Inflammatory macrophage (primary cell): Measurements from ENCODE around the gene GGTA1.
"Not testable (repeated sequence)": the region's sequence is repeated elsewhere in the genome, so short reads cannot be mapped to it uniquely, and the experiment has no call there.

Source experiments
- DNase-seq, 2 donors: peaks; one replicate each; pipeline ENCODE4 v3.0.0-alpha.2; 2020 to 2022
- total RNA-seq, 18 experiments: gene quantifications; one replicate each; lab custom pipeline; 2026; ENCODE audit warnings: mixed read lengths in 6 of 18, inconsistent platforms in 2 of 18; lab: John Stamatoyannopoulos, UW

The GGTA1 gene
- 10.0 to 48.9 (median 28.4) reads per million in 18 experiments for total RNA-seq

- peak; percentile 68 to 79 for DNase-seq
These were observed at the start of gene GGTA1 for GRCh38 chr9:121499427-121500164. Gene GGTA1, minus strand, starts transcription at chr9:121499844. Its CDS starts 31,922 bp downstream, at chr9:121467922.

GRCh38 chr9:121548666-121549065 lies 49.0 kb upstream of the GGTA1 start:
- no peak for DNase-seq

GRCh38 chr9:121545875-121546423 lies 46.3 kb upstream of the GGTA1 start:
- peak; percentile 91 to 93 for DNase-seq

- no peak for DNase-seq
These were observed 45.7 kb upstream of the GGTA1 start for GRCh38 chr9:121545150-121545874.

- DNase-seq: no peak
These were observed 42.4 kb upstream of the GGTA1 start for GRCh38 chr9:121542025-121542424.

GRCh38 chr9:121541256-121541655 lies 41.6 kb upstream of the GGTA1 start:
- no peak for DNase-seq

- DNase-seq: peak in 1 of 2 donors; percentile 27
These were observed 38.6 kb upstream of the GGTA1 start for GRCh38 chr9:121538221-121538620.

GRCh38 chr9:121537283-121537682 lies 37.6 kb upstream of the GGTA1 start:
- DNase-seq: peak; percentile 13 to 51

- DNase-seq: no peak
These were observed 33.2 kb upstream of the GGTA1 start for GRCh38 chr9:121532881-121533280.

GRCh38 chr9:121529237-121529987 lies 29.8 kb upstream of the GGTA1 start:
- no peak for DNase-seq

- no peak for DNase-seq
These were observed 29.0 kb upstream of the GGTA1 start for GRCh38 chr9:121528642-121529041.

- DNase-seq: no peak
These were observed 27.7 kb upstream of the GGTA1 start for GRCh38 chr9:121527371-121527770.

GRCh38 chr9:121519688-121520087 lies 20.0 kb upstream of the GGTA1 start:
- not testable (repeated sequence) for DNase-seq

GRCh38 chr9:121518634-121519033 lies 19.0 kb upstream of the GGTA1 start:
- no peak for DNase-seq

GRCh38 chr9:121513166-121513565 lies 13.5 kb upstream of the GGTA1 start:
- DNase-seq: peak; percentile 85 to 87

GRCh38 chr9:121510766-121511550 lies 11.3 kb upstream of the GGTA1 start:
- DNase-seq: no peak

GRCh38 chr9:121509180-121509579 lies 9.5 kb upstream of the GGTA1 start:
- DNase-seq: no peak

GRCh38 chr9:121508415-121508814 lies 8.8 kb upstream of the GGTA1 start:
- peak in 1 of 2 donors; percentile 32 for DNase-seq

- no peak for DNase-seq
These were observed 6.5 kb upstream of the GGTA1 start for GRCh38 chr9:121505903-121506735.

GRCh38 chr9:121503444-121503843 lies 3.8 kb upstream of the GGTA1 start:
- peak; percentile 83 to 87 for DNase-seq

- DNase-seq: no peak
These were observed 478 bp upstream of the GGTA1 start for GRCh38 chr9:121500165-121500478.

- DNase-seq: peak in 1 of 2 donors; percentile 24
These were observed 542 bp downstream of the GGTA1 start for GRCh38 chr9:121499177-121499426.
